ENCODE measurements around the gene ADAMTSL2. TPM values are rescaled to one million over a fixed set of nuclear protein-coding genes. Genes with fewer than 3 reads are reported as not detected.

The ADAMTSL2 gene
- polyA plus RNA-seq, 1 donor (not counting 4 experiments of a cell fraction or from before 2014, with no cell fraction given) = not detected

DNA sequence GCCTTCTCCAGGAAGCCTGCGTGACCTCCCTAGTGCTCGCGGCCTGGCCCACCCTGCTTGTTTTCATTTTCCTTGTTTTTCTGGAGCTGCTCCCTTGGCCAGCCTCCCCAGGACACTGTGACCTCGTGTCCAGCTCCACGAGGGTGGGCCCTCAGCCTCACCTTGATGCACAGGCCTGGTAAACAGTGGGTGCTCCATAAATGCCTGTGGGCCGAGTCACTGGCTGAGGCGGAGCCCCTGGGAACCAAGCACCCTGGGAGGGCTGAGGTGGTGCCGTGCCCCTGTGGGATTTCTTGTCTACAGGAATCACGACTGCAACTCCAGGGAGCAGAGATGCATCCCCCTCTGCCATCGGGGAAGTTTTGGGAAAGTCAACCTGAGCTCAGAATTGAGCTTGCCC, 57.5 kb downstream of the ADAMTSL2 start:
- no peak overlapping the region for H3K4me3 ChIP-seq (ENCODE audit: control insufficient read depth in 2 of 3, extremely low read depth in 1 of 3, insufficient read depth in 2 of 3, low read depth in 1 of 3, low read length in 3 of 3)
- TF ChIP-seq, protein P1, sequence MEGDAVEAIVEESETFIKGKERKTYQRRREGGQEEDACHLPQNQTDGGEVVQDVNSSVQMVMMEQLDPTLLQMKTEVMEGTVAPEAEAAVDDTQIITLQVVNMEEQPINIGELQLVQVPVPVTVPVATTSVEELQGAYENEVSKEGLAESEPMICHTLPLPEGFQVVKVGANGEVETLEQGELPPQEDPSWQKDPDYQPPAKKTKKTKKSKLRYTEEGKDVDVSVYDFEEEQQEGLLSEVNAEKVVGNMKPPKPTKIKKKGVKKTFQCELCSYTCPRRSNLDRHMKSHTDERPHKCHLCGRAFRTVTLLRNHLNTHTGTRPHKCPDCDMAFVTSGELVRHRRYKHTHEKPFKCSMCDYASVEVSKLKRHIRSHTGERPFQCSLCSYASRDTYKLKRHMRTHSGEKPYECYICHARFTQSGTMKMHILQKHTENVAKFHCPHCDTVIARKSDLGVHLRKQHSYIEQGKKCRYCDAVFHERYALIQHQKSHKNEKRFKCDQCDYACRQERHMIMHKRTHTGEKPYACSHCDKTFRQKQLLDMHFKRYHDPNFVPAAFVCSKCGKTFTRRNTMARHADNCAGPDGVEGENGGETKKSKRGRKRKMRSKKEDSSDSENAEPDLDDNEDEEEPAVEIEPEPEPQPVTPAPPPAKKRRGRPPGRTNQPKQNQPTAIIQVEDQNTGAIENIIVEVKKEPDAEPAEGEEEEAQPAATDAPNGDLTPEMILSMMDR (optimal IDR thresholded peaks at IDR 0.05 in 1 of 3, IDR thresholded peaks at IDR 0.05 in 1 of 3, conservative IDR thresholded peaks at IDR 0.05 in 1 of 3; ENCODE audit: extremely low read depth in 1 of 3, insufficient read depth in 2 of 3, low read length in 3 of 3) = no peak
- TF ChIP-seq EZH2 (IDR thresholded peaks at IDR 0.05; ENCODE audit: low read length) = no peak
- H3K4me2 ChIP-seq (ENCODE audit: control insufficient read depth, extremely low read depth, insufficient read depth, low read depth, low read length) = no peak overlapping the region
- DNase-seq (ENCODE audit: low read depth, low spot score) (no peak), FAIRE-seq (no peak)
- dilution Hi-C loops (cut with MboI; ENCODE audit: extremely low pct_ligation_motif_present, low sequenced_read_pairs) = no loop called here
- no peak overlapping the region for H3K27ac ChIP-seq (ENCODE audit: control insufficient read depth, insufficient read depth, low read length)
- peaks cover 4% of the 10 kb centered on the region for H3K9me3 ChIP-seq (ENCODE audit: control insufficient read depth, low read depth, low read length)
- H3K79me2 ChIP-seq (ENCODE audit: control insufficient read depth, insufficient read depth, low read length) = no peaks in the 10 kb centered on the region
- no peaks in the 10 kb centered on the region for H3K9me1 ChIP-seq (ENCODE audit: control insufficient read depth, extremely low read depth, insufficient read depth, low read length)
- H4K20me1 ChIP-seq (ENCODE audit: control insufficient read depth, extremely low read depth, insufficient read depth, low read length) = no peaks in the 10 kb centered on the region
- no peak overlapping the region for H2AFZ ChIP-seq (ENCODE audit: control insufficient read depth, low read length)
- H3K4me1 ChIP-seq (ENCODE audit: control insufficient read depth, extremely low read depth, insufficient read depth, low read length) = no peaks in the 10 kb centered on the region
- H3K9ac ChIP-seq (ENCODE audit: control insufficient read depth, extremely low read depth, insufficient read depth, low read length) = no peak overlapping the region
- no peaks in the 10 kb centered on the region for H3K36me3 ChIP-seq (ENCODE audit: control insufficient read depth in 2 of 2, extremely low read depth in 1 of 2, insufficient read depth in 2 of 2, low read length in 2 of 2)
- no peaks in the 10 kb centered on the region for H3K27me3 ChIP-seq (ENCODE audit: control insufficient read depth, extremely low read depth, insufficient read depth, low read length)

DNA sequence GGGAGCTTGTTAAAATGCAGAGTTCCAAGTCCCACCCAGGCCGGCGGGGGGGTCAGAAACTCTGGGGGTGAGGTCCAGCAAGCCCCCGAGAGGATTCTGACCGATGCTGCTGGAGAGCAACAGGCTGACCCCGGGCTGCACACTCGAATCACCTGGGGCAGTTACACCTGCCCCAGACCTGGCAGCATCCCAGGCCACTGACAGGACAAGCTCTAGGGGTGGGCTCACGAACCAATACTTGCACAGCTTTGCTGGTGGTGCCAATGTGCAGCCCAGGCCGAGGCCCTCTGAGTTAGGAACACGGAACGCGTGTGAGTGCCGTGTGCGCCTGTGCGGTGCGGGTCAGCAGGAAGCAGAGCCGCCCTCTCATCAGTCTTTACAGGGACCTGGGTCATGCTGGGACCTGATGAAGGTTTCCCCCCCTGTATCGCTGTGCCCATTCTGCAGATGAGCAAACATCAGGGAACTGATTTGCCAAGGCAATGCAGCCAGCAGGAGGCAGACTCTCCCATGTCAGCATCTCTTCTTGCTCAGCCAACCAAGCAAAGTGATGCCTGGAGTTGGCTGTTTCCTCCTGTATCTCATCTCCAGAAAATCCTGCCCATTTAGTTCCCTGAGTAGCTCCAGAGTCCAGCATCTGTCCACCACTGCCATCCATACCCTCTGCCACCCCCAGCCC, 58.4 kb downstream of the ADAMTSL2 start:
- Histone ChIP-seq H3K4me2 (ENCODE audit: control insufficient read depth, extremely low read depth, insufficient read depth, low read depth, low read length) (no peak overlapping the region), H3K4me1 (ENCODE audit: control insufficient read depth, extremely low read depth, insufficient read depth, low read length) (no peaks in the 10 kb centered on the region), H3K27me3 (ENCODE audit: control insufficient read depth, extremely low read depth, insufficient read depth, low read length) (no peaks in the 10 kb centered on the region), H3K27ac (ENCODE audit: control insufficient read depth, insufficient read depth, low read length) (no peak overlapping the region), H3K9me1 (ENCODE audit: control insufficient read depth, extremely low read depth, insufficient read depth, low read length) (no peaks in the 10 kb centered on the region), H3K9me3 (ENCODE audit: control insufficient read depth, low read depth, low read length) (peaks cover 7% of the 10 kb centered on the region), H3K79me2 (ENCODE audit: control insufficient read depth, insufficient read depth, low read length) (no peaks in the 10 kb centered on the region), H3K4me3 (ENCODE audit: control insufficient read depth in 2 of 3, extremely low read depth in 1 of 3, insufficient read depth in 2 of 3, low read depth in 1 of 3, low read length in 3 of 3) (no peak overlapping the region), H3K9ac (ENCODE audit: control insufficient read depth, extremely low read depth, insufficient read depth, low read length) (no peak overlapping the region), H3K36me3 (ENCODE audit: control insufficient read depth in 2 of 2, extremely low read depth in 1 of 2, insufficient read depth in 2 of 2, low read length in 2 of 2) (no peaks in the 10 kb centered on the region), H4K20me1 (ENCODE audit: control insufficient read depth, extremely low read depth, insufficient read depth, low read length) (no peaks in the 10 kb centered on the region), H2AFZ (ENCODE audit: control insufficient read depth, low read length) (no peak overlapping the region)
- TF ChIP-seq EZH2 (IDR thresholded peaks at IDR 0.05; ENCODE audit: low read length) = no peak
- TF ChIP-seq, protein P1 (optimal IDR thresholded peaks at IDR 0.05 in 1 of 3, IDR thresholded peaks at IDR 0.05 in 1 of 3, conservative IDR thresholded peaks at IDR 0.05 in 1 of 3; ENCODE audit: extremely low read depth in 1 of 3, insufficient read depth in 2 of 3, low read length in 3 of 3) = peak in 2 of 3 experiments; percentile 28 to 47
- FAIRE-seq (no peak), DNase-seq (ENCODE audit: low read depth, low spot score) (no peak)
- dilution Hi-C loops (cut with MboI; ENCODE audit: extremely low pct_ligation_motif_present, low sequenced_read_pairs) = no loop called here
